ENCODE results near the gene CASZ1. TPM values are rescaled to one million over a fixed set of nuclear protein-coding genes. Genes with fewer than 3 reads are reported as not detected.
A peak's percentile ranks its signal among the peaks of the same experiment; 100 is the strongest.

CASZ1 gene
- total and polyA plus RNA-seq, 2 donors from 2014 or later, result 10.1 to 33.0 TPM

- no peak for TF ChIP-seq CTCF (IDR thresholded peaks at IDR 0.05; ENCODE audit: borderline replicate concordance, extremely low read depth, insufficient read depth)
- Histone ChIP-seq H3K4me1 (ENCODE audit: control insufficient read depth in 2 of 3, insufficient read depth in 2 of 3, low read depth in 1 of 3, low read length in 3 of 3) (peaks cover 0 to 72% (median 53%) of the 10 kb centered on the region in 3 donors), H3K36me3 (ENCODE audit: control insufficient read depth in 2 of 3, insufficient read depth in 3 of 3, low read length in 3 of 3) (no peaks in the 10 kb centered on the region), H3K27me3 (ENCODE audit: control insufficient read depth, insufficient read depth, low read length) (no peaks in the 10 kb centered on the region), H3K4me3 (ENCODE audit: low read length in 3 of 3) (no peak overlapping the region), H3K9ac (ENCODE audit: low read length in 3 of 3) (peak overlapping the region in 2 of 3 donors; percentile 52 to 77), H3K27ac (ENCODE audit: low read depth in 2 of 2, low read length in 2 of 2) (peak overlapping the region; percentile 89 to 96), H3K9me3 (ENCODE audit: control insufficient read depth in 2 of 3, insufficient read depth in 1 of 3, low read length in 3 of 3) (no peaks in the 10 kb centered on the region)
- intact Hi-C loops (cut with DNase I), result no loop called here
- no peak for FAIRE-seq
- no peak for DNase-seq
Measured at GRCh38 chr1:10675813-10676212, 120.6 kb downstream of the CASZ1 start.

GRCh38 chr1:10674700-10675609, 121.5 kb downstream of the CASZ1 start:
- no peak for TF ChIP-seq CTCF (IDR thresholded peaks at IDR 0.05; ENCODE audit: borderline replicate concordance, extremely low read depth, insufficient read depth)
- peak overlapping the region; percentile 89 to 96 for H3K27ac ChIP-seq (ENCODE audit: low read depth in 2 of 2, low read length in 2 of 2)
- H3K9me3 ChIP-seq (ENCODE audit: control insufficient read depth in 2 of 3, insufficient read depth in 1 of 3, low read length in 3 of 3), result no peaks in the 10 kb centered on the region
- H3K4me3 ChIP-seq (ENCODE audit: low read length in 3 of 3), result no peak overlapping the region
- no peak for FAIRE-seq
- intact Hi-C loops (cut with DNase I), result no loop called here
- H3K4me1 ChIP-seq (ENCODE audit: control insufficient read depth in 2 of 3, insufficient read depth in 2 of 3, low read depth in 1 of 3, low read length in 3 of 3), result peaks cover 0 to 71% (median 53%) of the 10 kb centered on the region in 3 donors
- peak in 3 of 5 donors; percentile 77 to 93 (median 89) for DNase-seq
- H3K36me3 ChIP-seq (ENCODE audit: control insufficient read depth in 2 of 3, insufficient read depth in 3 of 3, low read length in 3 of 3), result no peaks in the 10 kb centered on the region
- no peaks in the 10 kb centered on the region for H3K27me3 ChIP-seq (ENCODE audit: control insufficient read depth, insufficient read depth, low read length)
- H3K9ac ChIP-seq (ENCODE audit: low read length in 3 of 3), result peak overlapping the region in 2 of 3 donors; percentile 15 to 69

- H3K4me3 ChIP-seq (ENCODE audit: low read length in 3 of 3), result no peak overlapping the region
- peaks cover 0 to 65% (median 54%) of the 10 kb centered on the region in 3 donors for H3K4me1 ChIP-seq (ENCODE audit: control insufficient read depth in 2 of 3, insufficient read depth in 2 of 3, low read depth in 1 of 3, low read length in 3 of 3)
- intact Hi-C loops (cut with DNase I), result no loop called here
- H3K27ac ChIP-seq (ENCODE audit: low read depth in 2 of 2, low read length in 2 of 2), result peak overlapping the region; percentile 89 to 96
- FAIRE-seq, result no peak
- H3K27me3 ChIP-seq (ENCODE audit: control insufficient read depth, insufficient read depth, low read length), result no peaks in the 10 kb centered on the region
- H3K9me3 ChIP-seq (ENCODE audit: control insufficient read depth in 2 of 3, insufficient read depth in 1 of 3, low read length in 3 of 3), result no peaks in the 10 kb centered on the region
- TF ChIP-seq CTCF (IDR thresholded peaks at IDR 0.05; ENCODE audit: borderline replicate concordance, extremely low read depth, insufficient read depth), result no peak
- H3K36me3 ChIP-seq (ENCODE audit: control insufficient read depth in 2 of 3, insufficient read depth in 3 of 3, low read length in 3 of 3), result no peaks in the 10 kb centered on the region
- DNase-seq, result no peak
- peak overlapping the region in 1 of 3 donors; percentile 69 for H3K9ac ChIP-seq (ENCODE audit: low read length in 3 of 3)
Measured at GRCh38 chr1:10674222-10674621, 122.2 kb downstream of the CASZ1 start.
